Right lobe of liver (tissue), 4 donors: Measurements from ENCODE around the gene OR51E1.

Source experiments
- POLR2A ChIP-seq: fragments of 450-650 bp; IDR thresholded peaks from one replicate; pipeline ENCODE4 v1.6.1; 2017; ENCODE audit warnings: antibody characterized with exemption, mild to moderate bottlenecking
- TF ChIP-seq, protein P1 (sequence below), 4 donors: fragments of 200-600 bp in 3 of 4; fragments of 450-650 bp in 1 of 4; IDR thresholded peaks; one replicate each; pipeline versions ENCODE4 v1.5.1 to v1.8.0; 2016 to 2022; ENCODE audit warnings: antibody characterized with exemption in 4 of 4, mild to moderate bottlenecking in 2 of 4
- donor health status: DM: no; HTN: no; CAD: no.
- donor health status: DM: no; HTN: no; CAD: no.
- donor health status: DM: no; HTN: yes; CAD: no.

DNA sequence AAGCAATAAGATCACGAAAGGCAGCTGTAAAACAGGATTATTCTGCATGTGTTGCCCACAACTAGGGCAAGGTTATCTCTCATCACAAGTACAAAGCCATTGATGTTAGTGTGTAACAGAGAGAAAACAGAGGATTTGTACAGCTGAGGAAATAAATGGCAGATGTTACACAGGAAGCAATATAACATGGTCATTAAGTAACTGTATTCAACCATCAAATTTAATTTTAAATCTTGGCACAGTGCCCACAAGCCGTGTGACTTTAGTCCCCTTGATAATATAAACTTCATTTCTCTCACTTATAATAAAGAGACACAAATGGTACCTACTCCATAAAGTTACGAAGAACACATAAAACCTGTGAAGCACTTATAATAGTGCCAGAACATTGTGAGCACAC lies 36.6 kb downstream of the OR51E1 start:
- no peak for TF ChIP-seq POLR2A
- TF ChIP-seq, protein P1, sequence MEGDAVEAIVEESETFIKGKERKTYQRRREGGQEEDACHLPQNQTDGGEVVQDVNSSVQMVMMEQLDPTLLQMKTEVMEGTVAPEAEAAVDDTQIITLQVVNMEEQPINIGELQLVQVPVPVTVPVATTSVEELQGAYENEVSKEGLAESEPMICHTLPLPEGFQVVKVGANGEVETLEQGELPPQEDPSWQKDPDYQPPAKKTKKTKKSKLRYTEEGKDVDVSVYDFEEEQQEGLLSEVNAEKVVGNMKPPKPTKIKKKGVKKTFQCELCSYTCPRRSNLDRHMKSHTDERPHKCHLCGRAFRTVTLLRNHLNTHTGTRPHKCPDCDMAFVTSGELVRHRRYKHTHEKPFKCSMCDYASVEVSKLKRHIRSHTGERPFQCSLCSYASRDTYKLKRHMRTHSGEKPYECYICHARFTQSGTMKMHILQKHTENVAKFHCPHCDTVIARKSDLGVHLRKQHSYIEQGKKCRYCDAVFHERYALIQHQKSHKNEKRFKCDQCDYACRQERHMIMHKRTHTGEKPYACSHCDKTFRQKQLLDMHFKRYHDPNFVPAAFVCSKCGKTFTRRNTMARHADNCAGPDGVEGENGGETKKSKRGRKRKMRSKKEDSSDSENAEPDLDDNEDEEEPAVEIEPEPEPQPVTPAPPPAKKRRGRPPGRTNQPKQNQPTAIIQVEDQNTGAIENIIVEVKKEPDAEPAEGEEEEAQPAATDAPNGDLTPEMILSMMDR (IDR thresholded peaks at IDR 0.05): no peak
